Activated CD8-positive, alpha-beta T cell treated with anti-CD3 and anti-CD28 coated beads, Interleukin-2, amount 10 ng/mL, durations not matched to agents 7 days and 5 days (primary cell): ENCODE data around the gene SMIM13. TPM values are rescaled to one million over a fixed set of nuclear protein-coding genes. Genes with fewer than 3 reads are reported as not detected.

ENCODE experiments used
- ATAC-seq: fragments of 150-1000 bp; cut with Tn5 transposase; one replicate; pipeline ENCODE4 v1.10.0; 2021; ENCODE audit warnings: moderate library complexity
- CTCF ChIA-PET: fragments of 350-600 bp; sonication (Branson Sonifier 250); formaldehyde crosslinking; loops from one replicate; lab custom pipeline; 2021; ENCODE audit warnings: antibody characterized with exemption; lab: Charles Lee
- POLR2A ChIA-PET: fragments of 350-600 bp; sonication (Branson Sonifier 250); formaldehyde crosslinking; loops from one replicate; lab custom pipeline; 2021; ENCODE audit warnings: antibody characterized with exemption; lab: Charles Lee
- DNase-seq: peaks from one replicate; pipeline ENCODE4 v3.0.0-alpha.2; 2020
- H3K27ac Mint-ChIP-seq: one replicate; pipeline ENCODE4 v1.8.0; 2021; ENCODE audit warnings: mild to moderate bottlenecking, mixed read lengths
- H3K27me3 Mint-ChIP-seq: one replicate; pipeline ENCODE4 v1.8.0; 2021; ENCODE audit warnings: low read depth, mixed read lengths
- H3K36me3 Mint-ChIP-seq: one replicate; pipeline ENCODE4 v1.8.0; 2021; ENCODE audit warnings: low read depth, mixed read lengths
- H3K4me1 Mint-ChIP-seq: one replicate; pipeline ENCODE4 v1.8.0; 2021; ENCODE audit warnings: low read depth, mixed read lengths
- H3K4me3 Mint-ChIP-seq: one replicate; pipeline ENCODE4 v1.8.0; 2021; ENCODE audit warnings: mild to moderate bottlenecking, mixed read lengths
- H3K9me3 Mint-ChIP-seq: one replicate; pipeline ENCODE4 v1.8.0; 2022; ENCODE audit warnings: mixed read lengths; ENCODE audit not compliant: insufficient read depth
- total RNA-seq, 2 experiments: library from RNA; stranded (reverse); gene quantifications; one replicate each; pipeline ENCODE4 v1.2.3, GENCODE V29; 2021

Gene SMIM13
- total RNA-seq, 2 experiments from 2014 or later: 9.5 to 10.1 TPM

DNA sequence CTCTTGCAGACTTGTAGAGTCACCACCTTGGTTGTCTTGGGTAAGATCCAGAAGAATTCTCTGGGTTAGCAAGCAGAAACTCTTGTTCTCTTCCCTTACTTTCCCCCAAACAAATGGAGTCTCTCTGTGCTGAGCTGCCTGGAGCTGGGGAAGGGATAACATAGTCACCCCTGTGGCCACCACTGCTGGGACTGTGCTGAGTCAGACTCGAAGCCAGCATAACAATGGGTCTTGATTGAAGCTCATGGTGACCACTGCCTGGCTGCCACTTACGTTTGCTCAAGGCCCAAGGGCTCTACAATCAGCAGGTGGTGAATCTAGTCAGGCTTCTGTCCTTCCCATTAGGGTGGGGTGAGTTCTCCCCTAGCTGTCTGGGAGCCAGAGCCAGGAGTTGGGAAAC lies 33.2 kb downstream of the SMIM13 start:
- peaks cover 12% of the 10 kb centered on the region for H3K36me3 Mint-ChIP-seq
- H3K4me1 Mint-ChIP-seq: peaks cover 2% of the 10 kb centered on the region
- no peaks in the 10 kb centered on the region for H3K9me3 Mint-ChIP-seq
- ATAC-seq (no peak), DNase-seq (no peak)
- ChIA-PET CTCF (no interaction called here), POLR2A (no interaction called here)
- no peak overlapping the region for H3K4me3 Mint-ChIP-seq
- no peak overlapping the region for H3K27ac Mint-ChIP-seq
- H3K27me3 Mint-ChIP-seq: no peaks in the 10 kb centered on the region

DNA sequence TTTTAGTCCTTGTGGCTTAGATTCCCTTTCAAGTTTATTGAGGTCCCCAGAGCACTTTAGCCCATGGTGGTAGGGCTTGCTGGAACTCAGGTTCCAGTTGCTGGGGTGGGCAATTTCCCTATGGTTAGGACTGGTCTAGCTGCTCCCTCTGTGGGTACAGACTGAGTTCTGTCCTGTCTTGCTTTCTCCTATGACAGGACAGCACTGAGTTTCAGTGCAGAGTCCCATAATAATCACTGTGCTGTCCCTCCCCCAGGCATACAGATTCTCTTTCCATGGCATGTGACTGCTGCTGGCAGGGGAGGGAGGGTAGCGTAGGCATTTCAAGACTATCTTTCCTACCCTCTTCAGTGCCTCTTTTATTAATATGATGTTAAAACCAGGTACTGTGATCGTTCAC lies 35.0 kb downstream of the SMIM13 start:
- ATAC-seq: no peak
- no peak for DNase-seq
- Mint-ChIP-seq H3K36me3 (peaks cover 12% of the 10 kb centered on the region), H3K4me3 (no peak overlapping the region), H3K27ac (no peak overlapping the region), H3K4me1 (peaks cover 2% of the 10 kb centered on the region), H3K27me3 (no peaks in the 10 kb centered on the region), H3K9me3 (no peaks in the 10 kb centered on the region)
- CTCF ChIA-PET: interaction anchor here (1.4 kb wide), 1 partner anchor 8 kb away, joined by 5 read pairs; no protein-coding TSS in a partner anchor
- POLR2A ChIA-PET: no interaction called here

DNA sequence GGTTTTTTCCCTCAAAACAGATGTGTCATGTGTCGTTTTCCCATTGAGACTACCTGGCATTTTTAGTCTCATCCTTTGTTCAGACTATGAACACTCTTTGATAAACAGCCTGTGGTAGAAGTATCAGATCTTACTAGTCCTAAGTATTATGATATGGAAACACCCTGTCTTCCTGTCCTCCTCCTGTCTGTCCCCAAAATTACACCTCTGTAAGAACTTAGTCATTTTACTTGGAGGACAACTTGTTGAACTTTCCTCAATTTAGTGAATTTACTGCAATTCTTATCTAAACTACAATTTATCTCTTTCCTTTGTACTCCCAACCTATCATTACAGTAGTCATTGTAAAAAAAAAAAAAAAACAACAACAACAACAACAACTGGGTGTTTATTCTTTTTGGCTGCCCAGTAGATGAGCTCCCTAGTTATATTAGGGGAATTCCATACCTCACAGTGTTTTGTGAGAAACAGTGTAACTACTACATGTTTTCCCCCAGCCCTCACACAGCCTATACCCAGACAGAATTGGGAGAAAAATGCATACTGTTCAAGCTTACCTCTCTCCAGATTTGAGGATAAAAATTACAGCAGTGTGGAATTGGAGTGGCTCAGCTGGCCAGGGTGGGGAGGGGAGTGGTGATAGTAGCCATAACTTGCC lies 36.4 kb downstream of the SMIM13 start:
- Mint-ChIP-seq H3K4me3 (no peak overlapping the region), H3K27ac (no peak overlapping the region), H3K36me3 (peaks cover 16% of the 10 kb centered on the region), H3K4me1 (no peaks in the 10 kb centered on the region), H3K27me3 (no peaks in the 10 kb centered on the region), H3K9me3 (no peaks in the 10 kb centered on the region)
- CTCF ChIA-PET: interaction anchor here (1.0 kb wide), 1 partner anchor 366 kb away, joined by 4 read pairs; no protein-coding TSS in a partner anchor
- ATAC-seq: no peak
- no peak for DNase-seq
- POLR2A ChIA-PET: no interaction called here

DNA sequence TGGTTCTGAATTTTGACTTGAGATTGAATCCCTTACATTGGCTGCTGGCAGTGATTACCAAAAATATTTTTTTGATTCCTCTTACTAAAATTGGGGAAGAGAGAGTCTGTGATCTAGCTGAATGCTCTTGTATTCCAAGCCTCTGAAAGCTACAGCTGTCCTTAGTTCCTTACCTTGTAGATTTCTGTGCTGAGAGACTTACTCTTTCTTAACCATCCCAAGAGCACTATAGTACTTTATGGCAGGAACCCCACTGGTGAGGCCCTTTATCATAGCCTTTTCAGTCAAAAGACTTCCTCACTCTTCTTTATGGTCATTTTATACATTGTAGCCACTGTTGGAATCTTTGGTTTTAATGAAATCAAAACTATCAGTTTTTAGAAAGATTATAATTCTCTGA lies 37.0 kb downstream of the SMIM13 start:
- no peak overlapping the region for H3K4me3 Mint-ChIP-seq
- no peaks in the 10 kb centered on the region for H3K4me1 Mint-ChIP-seq
- POLR2A ChIA-PET: no interaction called here
- no peaks in the 10 kb centered on the region for H3K9me3 Mint-ChIP-seq
- peaks cover 21% of the 10 kb centered on the region for H3K36me3 Mint-ChIP-seq
- CTCF ChIA-PET: interaction anchor here (1.0 to 1.7 kb wide), 2 partner anchors 14 to 365 kb away, joined by 4 to 5 read pairs; no protein-coding TSS in a partner anchor
- no peak overlapping the region for H3K27ac Mint-ChIP-seq
- no peaks in the 10 kb centered on the region for H3K27me3 Mint-ChIP-seq
- ATAC-seq (no peak), DNase-seq (no peak)

DNA sequence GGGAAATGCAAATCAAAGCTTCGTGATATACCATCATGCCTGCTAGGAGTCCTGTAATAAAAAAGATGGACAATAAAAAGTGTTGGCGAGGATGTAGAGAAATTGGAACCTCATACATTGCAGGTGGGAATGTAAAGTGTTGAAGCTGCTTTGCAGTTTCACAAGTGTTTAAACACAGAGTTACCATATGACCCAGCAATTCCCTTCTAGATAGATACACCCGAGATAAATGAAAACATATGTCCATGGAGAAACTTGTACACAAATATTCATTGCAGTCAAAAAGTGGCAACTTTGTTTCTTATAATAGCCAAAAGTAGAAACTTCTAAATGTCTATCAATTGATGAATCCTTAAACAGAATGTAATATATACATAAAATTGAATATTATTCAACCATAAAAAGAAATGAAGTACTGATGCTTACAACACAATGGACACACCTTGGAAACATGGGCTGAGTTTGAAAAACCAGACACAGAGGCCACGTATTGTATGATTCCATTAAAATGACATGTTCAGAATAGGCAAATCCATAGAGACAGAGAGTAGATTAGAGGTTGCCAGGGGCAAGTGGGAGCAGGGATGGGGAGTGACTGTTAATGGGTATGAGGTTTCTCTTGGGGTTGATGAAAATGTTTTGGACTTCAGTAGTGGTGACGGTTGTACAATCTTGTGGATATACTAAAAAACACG lies 38.7 kb downstream of the SMIM13 start:
- Mint-ChIP-seq H3K9me3 (no peaks in the 10 kb centered on the region), H3K36me3 (peaks cover 16% of the 10 kb centered on the region), H3K4me1 (no peaks in the 10 kb centered on the region), H3K27me3 (no peaks in the 10 kb centered on the region), H3K4me3 (no peak overlapping the region), H3K27ac (no peak overlapping the region)
- no peak for DNase-seq
- no peak for ATAC-seq
- CTCF ChIA-PET: interaction anchor here (1.2 to 1.7 kb wide), 2 partner anchors 12 to 364 kb away, joined by 4 to 5 read pairs; no protein-coding TSS in a partner anchor
- POLR2A ChIA-PET: no interaction called here

DNA sequence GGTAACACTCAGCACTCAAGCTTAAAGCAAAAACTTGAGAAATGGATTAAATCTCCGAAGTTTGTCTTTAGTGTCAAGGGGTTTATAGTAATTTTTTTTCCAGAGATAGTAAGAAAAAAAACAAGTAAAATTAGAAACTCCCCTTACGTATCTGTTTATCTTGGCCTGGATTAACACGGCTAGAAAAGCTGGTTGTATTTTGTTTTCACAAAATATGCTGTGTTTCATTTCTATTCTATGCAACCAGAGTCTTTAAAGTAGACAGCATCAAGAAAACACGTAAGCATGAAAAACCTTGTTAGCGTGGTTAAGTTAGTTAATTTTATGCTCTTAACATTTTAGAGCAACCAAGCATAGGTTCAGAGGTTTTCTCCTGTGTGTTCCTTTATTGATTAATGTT lies 39.6 kb downstream of the SMIM13 start:
- no peak for ATAC-seq
- no peaks in the 10 kb centered on the region for H3K9me3 Mint-ChIP-seq
- no peak for DNase-seq
- H3K4me1 Mint-ChIP-seq: no peaks in the 10 kb centered on the region
- ChIA-PET POLR2A (no interaction called here), CTCF (interaction anchor here (1.2 kb wide), 1 partner anchor 363 kb away, joined by 4 read pairs; no protein-coding TSS in a partner anchor)
- H3K36me3 Mint-ChIP-seq: peaks cover 11% of the 10 kb centered on the region
- no peaks in the 10 kb centered on the region for H3K27me3 Mint-ChIP-seq
- H3K27ac Mint-ChIP-seq: no peak overlapping the region
- H3K4me3 Mint-ChIP-seq: no peak overlapping the region

DNA sequence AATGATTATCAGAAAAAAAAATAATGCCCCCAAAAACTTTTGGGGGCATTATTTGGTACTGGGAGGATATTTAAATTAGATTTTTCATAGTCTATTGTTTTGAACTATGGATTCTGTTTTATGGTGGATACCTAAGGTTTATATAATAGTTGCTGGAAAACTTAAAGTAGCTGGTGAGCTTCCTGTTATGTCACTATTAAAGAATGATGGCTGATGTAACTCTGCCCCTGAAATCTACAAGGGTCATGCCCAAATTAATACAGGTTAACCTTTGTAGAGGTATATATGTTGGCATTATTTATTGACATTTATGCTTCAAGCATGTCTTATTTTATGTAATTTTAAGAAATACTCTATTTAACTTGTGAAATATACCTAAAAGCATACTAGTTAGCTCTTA lies 43.2 kb downstream of the SMIM13 start:
- no peaks in the 10 kb centered on the region for H3K27me3 Mint-ChIP-seq
- no peak overlapping the region for H3K4me3 Mint-ChIP-seq
- ChIA-PET POLR2A (interaction anchor here (0.6 kb wide), 1 partner anchor 182 kb away, joined by 3 read pairs; no protein-coding TSS in a partner anchor), CTCF (interaction anchor here (1.5 to 1.9 kb wide), 2 partner anchors 9 to 359 kb away, joined by 5 to 13 read pairs; no protein-coding TSS in a partner anchor)
- H3K27ac Mint-ChIP-seq: no peak overlapping the region
- ATAC-seq (no peak), DNase-seq (no peak)
- no peaks in the 10 kb centered on the region for H3K4me1 Mint-ChIP-seq
- peaks cover 11% of the 10 kb centered on the region for H3K36me3 Mint-ChIP-seq
- no peaks in the 10 kb centered on the region for H3K9me3 Mint-ChIP-seq

DNA sequence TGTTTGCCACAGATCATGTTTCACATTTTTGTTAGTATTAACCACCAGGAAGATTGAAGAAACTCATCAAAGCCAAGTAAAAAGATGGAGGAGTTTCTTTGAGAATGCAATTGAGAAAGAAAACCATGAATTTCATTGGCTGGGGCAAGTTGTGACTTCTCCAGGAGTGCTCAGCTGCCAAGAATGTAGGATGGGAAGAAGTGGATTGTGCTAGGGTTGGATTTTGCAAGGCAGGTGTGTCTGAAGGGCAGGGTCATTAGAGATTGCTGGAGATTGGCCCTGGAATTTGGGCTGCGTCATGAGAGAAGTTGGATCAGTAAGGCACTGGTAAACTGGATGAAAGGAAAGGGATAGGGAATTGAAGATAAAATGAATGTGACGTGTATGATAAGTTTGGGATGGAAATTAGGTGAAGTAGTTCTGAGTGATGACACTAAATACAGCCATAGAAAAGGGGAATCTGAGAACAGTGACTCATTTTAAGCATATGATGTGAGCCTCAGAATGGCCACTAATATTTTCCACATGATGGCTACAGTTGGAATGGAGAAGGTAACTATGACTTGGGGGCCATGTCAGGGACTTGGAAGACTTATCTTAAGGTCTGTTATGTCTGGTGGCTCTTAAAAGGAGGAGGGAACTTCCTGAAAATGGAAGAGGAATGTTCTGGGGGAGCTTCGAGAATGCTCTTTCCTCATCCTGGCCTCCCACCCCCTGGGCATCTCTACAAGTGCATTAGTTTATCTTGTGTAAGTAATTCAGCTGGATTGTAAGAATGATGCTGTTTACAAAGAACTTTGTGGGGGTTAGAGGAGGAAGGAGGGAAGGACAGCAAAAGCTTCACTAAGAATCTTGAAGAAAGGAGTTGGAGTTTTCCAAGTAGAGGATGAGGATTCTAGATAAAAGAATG lies 45.7 kb downstream of the SMIM13 start:
- H3K27ac Mint-ChIP-seq: no peak overlapping the region
- no peak for ATAC-seq
- H3K36me3 Mint-ChIP-seq: peaks cover 11% of the 10 kb centered on the region
- H3K9me3 Mint-ChIP-seq: no peaks in the 10 kb centered on the region
- H3K4me1 Mint-ChIP-seq: no peaks in the 10 kb centered on the region
- ChIA-PET POLR2A (no interaction called here), CTCF (interaction anchor here (0.8 to 1.4 kb wide), 2 partner anchors 357 kb away, joined by 3 to 5 read pairs; no protein-coding TSS in a partner anchor)
- no peaks in the 10 kb centered on the region for H3K27me3 Mint-ChIP-seq
- DNase-seq: no peak
- no peak overlapping the region for H3K4me3 Mint-ChIP-seq

DNA sequence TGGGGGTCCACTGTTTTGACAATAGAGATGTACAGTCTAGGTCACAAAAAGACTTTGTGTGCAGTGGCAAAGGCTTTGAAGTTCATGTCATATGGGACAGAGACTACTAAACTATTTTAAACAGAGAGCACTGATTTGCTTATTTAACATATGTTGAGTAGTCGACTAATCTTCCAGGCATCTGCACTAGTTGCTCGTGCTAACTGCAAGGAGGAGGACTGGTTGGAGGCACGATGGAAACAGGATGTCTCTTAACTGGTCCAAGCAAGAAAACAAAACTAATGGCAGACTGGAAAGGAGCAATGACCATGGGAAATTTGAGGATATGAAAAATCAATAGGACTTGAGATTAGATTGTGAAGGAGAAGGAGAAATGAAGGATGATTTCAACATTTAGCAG lies 46.4 kb downstream of the SMIM13 start:
- ChIA-PET POLR2A (no interaction called here), CTCF (interaction anchor here (1.4 kb wide), 1 partner anchor 356 kb away, joined by 5 read pairs; no protein-coding TSS in a partner anchor)
- Mint-ChIP-seq H3K27me3 (no peaks in the 10 kb centered on the region), H3K4me1 (peaks cover 2% of the 10 kb centered on the region), H3K27ac (no peak overlapping the region), H3K4me3 (no peak overlapping the region), H3K36me3 (peaks cover 7% of the 10 kb centered on the region), H3K9me3 (no peaks in the 10 kb centered on the region)
- DNase-seq (no peak), ATAC-seq (no peak)

DNA sequence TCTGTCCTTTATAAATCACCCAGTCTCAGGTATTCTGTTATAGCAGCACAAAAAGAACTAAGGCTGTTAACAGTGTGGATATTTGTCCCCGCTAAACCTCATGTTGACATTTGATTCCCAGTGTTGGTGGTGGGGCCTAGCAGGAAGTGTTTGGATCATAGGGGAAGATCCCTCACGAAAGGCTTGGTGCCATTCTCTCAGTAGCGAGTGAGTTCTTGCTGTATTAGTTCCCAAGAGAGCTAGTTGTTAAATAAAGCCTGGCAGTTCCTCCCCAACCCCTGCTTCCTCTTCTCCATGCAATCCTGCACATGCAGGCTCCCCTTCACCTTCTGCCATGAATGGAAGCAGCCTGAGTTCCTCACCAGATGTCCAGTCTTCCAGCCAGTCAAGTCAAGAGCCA lies 47.7 kb downstream of the SMIM13 start:
- Mint-ChIP-seq H3K27me3 (no peaks in the 10 kb centered on the region), H3K9me3 (no peaks in the 10 kb centered on the region), H3K4me1 (peaks cover 2% of the 10 kb centered on the region), H3K4me3 (no peak overlapping the region), H3K36me3 (peaks cover 2% of the 10 kb centered on the region), H3K27ac (no peak overlapping the region)
- DNase-seq (no peak), ATAC-seq (no peak)
- ChIA-PET CTCF (interaction anchor here (0.9 kb wide), 1 partner anchor 356 kb away, joined by 3 read pairs; no protein-coding TSS in a partner anchor), POLR2A (no interaction called here)

DNA sequence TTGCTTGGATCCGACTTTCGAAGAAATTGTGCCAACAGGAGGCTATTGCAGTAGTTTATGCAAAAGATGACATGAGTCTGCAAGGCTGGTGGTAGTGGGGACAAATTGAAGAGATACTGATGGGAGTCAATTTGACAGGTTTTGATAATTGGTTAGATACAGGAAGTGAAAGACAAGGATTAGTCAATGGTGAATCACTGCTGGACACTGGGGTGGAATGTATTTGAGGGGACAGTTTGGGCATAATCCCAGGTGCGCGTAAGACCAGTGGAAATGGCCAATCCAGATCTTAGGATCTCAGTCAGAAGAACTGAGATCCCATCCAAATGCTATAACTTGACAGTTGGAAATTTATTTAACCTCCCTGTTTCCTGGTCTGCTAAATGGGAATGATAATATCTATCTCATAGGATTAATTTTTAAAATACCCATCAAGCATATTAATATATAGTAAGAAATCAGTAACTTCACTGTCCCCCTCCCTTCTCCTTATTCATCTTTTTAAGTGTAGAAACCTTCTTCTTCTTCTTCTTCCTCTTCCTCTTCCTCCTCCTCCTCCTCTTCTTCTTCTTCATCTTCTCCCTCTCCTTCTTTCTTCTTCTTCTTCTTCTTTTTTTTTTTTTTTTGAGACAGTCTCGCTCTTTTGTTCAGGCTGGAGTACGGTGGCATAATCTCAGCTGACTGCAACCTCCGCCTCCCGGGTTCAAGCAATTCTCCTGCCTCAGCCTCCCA lies 48.8 kb downstream of the SMIM13 start:
- H3K4me1 Mint-ChIP-seq: peaks cover 2% of the 10 kb centered on the region
- DNase-seq: no peak
- no peaks in the 10 kb centered on the region for H3K27me3 Mint-ChIP-seq
- no peaks in the 10 kb centered on the region for H3K9me3 Mint-ChIP-seq
- H3K4me3 Mint-ChIP-seq: no peak overlapping the region
- ChIA-PET POLR2A (no interaction called here), CTCF (interaction anchor here (1.1 to 7.5 kb wide), 5 partner anchors 30 to 433 kb away, joined by 3 to 102 read pairs (median 4); no protein-coding TSS in a partner anchor)
- no peak overlapping the region for H3K27ac Mint-ChIP-seq
- H3K36me3 Mint-ChIP-seq: no peaks in the 10 kb centered on the region
- ATAC-seq: no peak
